ENCODE measurements around the gene NETO2.

NETO2 gene

GRCh38 chr16:47049901-47050583, 93.7 kb downstream of the NETO2 start:
- no peak for ATAC-seq
- TF ChIP-seq ZNF565 (CRISPR knock-in tag; conservative IDR thresholded peaks at IDR 0.05; ENCODE audit: low read depth), result no peak
- TF ChIP-seq ZFP30 (CRISPR knock-in tag; IDR thresholded peaks at IDR 0.05), result no peak
- TF ChIP-seq POU6F1 (CRISPR knock-in tag; IDR thresholded peaks at IDR 0.05; ENCODE audit: borderline replicate concordance, low read depth), result no peak
- no peak for TF ChIP-seq CSRNP3 (CRISPR knock-in tag; IDR thresholded peaks at IDR 0.05)
- TF ChIP-seq ZNF8 (CRISPR knock-in tag; IDR thresholded peaks at IDR 0.05), result no peak
- TF ChIP-seq TSHZ2 (CRISPR knock-in tag; IDR thresholded peaks at IDR 0.05), result no peak
- TF ChIP-seq CREB5 (CRISPR knock-in tag; IDR thresholded peaks at IDR 0.05; ENCODE audit: low read depth), result no peak
- no peak for TF ChIP-seq RARB (CRISPR knock-in tag; IDR thresholded peaks at IDR 0.05)
- TF ChIP-seq TOX (CRISPR knock-in tag; IDR thresholded peaks at IDR 0.05; ENCODE audit: borderline replicate concordance), result no peak
- TF ChIP-seq SNAI2 (CRISPR knock-in tag; IDR thresholded peaks at IDR 0.05), result no peak
- TF ChIP-seq OSR1 (CRISPR knock-in tag; IDR thresholded peaks at IDR 0.05), result no peak
- TF ChIP-seq ZFP3 (CRISPR knock-in tag; IDR thresholded peaks at IDR 0.05), result no peak
- TF ChIP-seq ISL1 (CRISPR knock-in tag; IDR thresholded peaks at IDR 0.05), result no peak
- TF ChIP-seq ARNTL (CRISPR knock-in tag; IDR thresholded peaks at IDR 0.05; ENCODE audit: borderline replicate concordance, low read depth), result no peak
- TF ChIP-seq PATZ1 (CRISPR knock-in tag; IDR thresholded peaks at IDR 0.05; ENCODE audit: borderline replicate concordance), result no peak
- TF ChIP-seq CSDC2 (CRISPR knock-in tag; IDR thresholded peaks at IDR 0.05), result no peak
- no peak for TF ChIP-seq PPARA (CRISPR knock-in tag; IDR thresholded peaks at IDR 0.05; ENCODE audit: borderline replicate concordance)
- no peak for TF ChIP-seq GLIS3 (CRISPR knock-in tag; IDR thresholded peaks at IDR 0.05)

- TF ChIP-seq TCF4 (CRISPR knock-in tag; IDR thresholded peaks at IDR 0.05; ENCODE audit: borderline replicate concordance) (no peak), CREB5 (CRISPR knock-in tag; IDR thresholded peaks at IDR 0.05; ENCODE audit: low read depth) (no peak), BACH2 (CRISPR knock-in tag; IDR thresholded peaks at IDR 0.05; ENCODE audit: borderline replicate concordance) (no peak), POU6F1 (CRISPR knock-in tag; IDR thresholded peaks at IDR 0.05; ENCODE audit: borderline replicate concordance, low read depth) (no peak), TOX (CRISPR knock-in tag; IDR thresholded peaks at IDR 0.05; ENCODE audit: borderline replicate concordance) (no peak)
- ATAC-seq, result no peak
These were observed 96.1 kb downstream of the NETO2 start for GRCh38 chr16:47047524-47048203.
